ENCODE data around the gene MIGA2. TPM values are rescaled to one million over a fixed set of nuclear protein-coding genes. Genes with fewer than 3 reads are reported as not detected.
A peak's percentile ranks its signal among the peaks of the same experiment; 100 is the strongest.
"Not testable (repeated sequence)": the region's sequence is repeated elsewhere in the genome, so short reads cannot be mapped to it uniquely, and the experiment has no call there.

Gene MIGA2
- polyA plus RNA-seq, 2 of the 4 experiments (the other 2 are of a cell fraction), result 6.4 to 16.1 TPM

- under 1% methylated on average over 24 of the region's 37 CpGs for WGBS (ENCODE audit: missing lambda C conversion rate)
- DNase-seq (ENCODE audit: low read depth in 1 of 2, low spot score in 1 of 2), result peak; percentile 36
Observed at GRCh38 chr9:129111528-129112151, 75.2 kb downstream of the MIGA2 start.

DNA sequence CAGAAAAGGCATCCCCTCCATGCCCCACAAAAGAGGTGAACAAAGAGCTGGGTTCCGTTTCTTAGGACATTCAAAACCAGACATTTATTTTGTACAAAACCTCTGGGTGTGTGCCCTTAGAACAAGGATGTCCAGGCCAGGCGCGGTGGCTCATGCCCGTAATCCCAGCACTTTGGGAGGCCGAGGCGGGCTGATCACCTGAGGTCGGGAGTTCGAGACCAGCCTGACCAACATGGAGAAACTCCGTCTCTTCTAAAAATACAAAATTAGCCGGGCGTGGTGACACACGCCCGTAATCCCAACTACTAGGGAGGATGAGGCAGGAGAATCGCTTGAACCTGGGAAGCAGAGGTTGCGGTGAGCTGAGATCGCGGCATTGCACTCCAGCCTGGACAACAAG, 76.1 kb downstream of the MIGA2 start:
- CTCF ChIA-PET, result interaction anchor here (0.8 to 3.3 kb wide), 12 partner anchors 9 to 678 kb away, joined by 3 to 22 read pairs (median 5); partner anchors contain the start of gene ASB6
- H3K4me2 ChIP-seq, result peak overlapping the region; percentile 96
- not testable (repeated sequence) for FAIRE-seq

More at GRCh38 chr9:129111528-129112151, 75.2 kb downstream of the MIGA2 start:
- FAIRE-seq (no peak), ATAC-seq (peak; percentile 32 to 37)
- peak overlapping the region; percentile 61 for H3K4me3 ChIP-seq
- peak overlapping the region; percentile 96 for H3K4me2 ChIP-seq
- CTCF ChIA-PET, result interaction anchor here (0.8 to 2.8 kb wide), 8 partner anchors 8 to 530 kb away, joined by 3 to 12 read pairs (median 4); partner anchors contain the start of genes ASB6 and NTMT1
- no peaks in the 10 kb centered on the region for H3K9me3 ChIP-seq
- H3K4me1 ChIP-seq, result peaks cover 32% of the 10 kb centered on the region
- TF ChIP-seq, protein P1, sequence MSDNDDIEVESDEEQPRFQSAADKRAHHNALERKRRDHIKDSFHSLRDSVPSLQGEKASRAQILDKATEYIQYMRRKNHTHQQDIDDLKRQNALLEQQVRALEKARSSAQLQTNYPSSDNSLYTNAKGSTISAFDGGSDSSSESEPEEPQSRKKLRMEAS (IDR thresholded peaks at IDR 0.05), result no peak
- TF ChIP-seq FOSL2 (IDR thresholded peaks at IDR 0.05) (no peak), FOSL2 (CRISPR knock-in tag; IDR thresholded peaks at IDR 0.05) (no peak), BHLHE40 (IDR thresholded peaks at IDR 0.05; ENCODE audit: low read depth, low read length) (no peak)
- TF ChIP-seq, protein P2, sequence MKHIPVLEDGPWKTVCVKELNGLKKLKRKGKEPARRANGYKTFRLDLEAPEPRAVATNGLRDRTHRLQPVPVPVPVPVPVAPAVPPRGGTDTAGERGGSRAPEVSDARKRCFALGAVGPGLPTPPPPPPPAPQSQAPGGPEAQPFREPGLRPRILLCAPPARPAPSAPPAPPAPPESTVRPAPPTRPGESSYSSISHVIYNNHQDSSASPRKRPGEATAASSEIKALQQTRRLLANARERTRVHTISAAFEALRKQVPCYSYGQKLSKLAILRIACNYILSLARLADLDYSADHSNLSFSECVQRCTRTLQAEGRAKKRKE (CRISPR knock-in tag; IDR thresholded peaks at IDR 0.05; ENCODE audit: low read depth), result no peak
- peak overlapping the region; percentile 92 to 97 for H3K27ac ChIP-seq
- POLR2A ChIA-PET, result interaction anchor here (0.8 to 2.4 kb wide), 3 partner anchors 17 to 31 kb away, joined by 3 to 7 read pairs (median 3); partner anchors contain the start of gene DOLPP1

DNA sequence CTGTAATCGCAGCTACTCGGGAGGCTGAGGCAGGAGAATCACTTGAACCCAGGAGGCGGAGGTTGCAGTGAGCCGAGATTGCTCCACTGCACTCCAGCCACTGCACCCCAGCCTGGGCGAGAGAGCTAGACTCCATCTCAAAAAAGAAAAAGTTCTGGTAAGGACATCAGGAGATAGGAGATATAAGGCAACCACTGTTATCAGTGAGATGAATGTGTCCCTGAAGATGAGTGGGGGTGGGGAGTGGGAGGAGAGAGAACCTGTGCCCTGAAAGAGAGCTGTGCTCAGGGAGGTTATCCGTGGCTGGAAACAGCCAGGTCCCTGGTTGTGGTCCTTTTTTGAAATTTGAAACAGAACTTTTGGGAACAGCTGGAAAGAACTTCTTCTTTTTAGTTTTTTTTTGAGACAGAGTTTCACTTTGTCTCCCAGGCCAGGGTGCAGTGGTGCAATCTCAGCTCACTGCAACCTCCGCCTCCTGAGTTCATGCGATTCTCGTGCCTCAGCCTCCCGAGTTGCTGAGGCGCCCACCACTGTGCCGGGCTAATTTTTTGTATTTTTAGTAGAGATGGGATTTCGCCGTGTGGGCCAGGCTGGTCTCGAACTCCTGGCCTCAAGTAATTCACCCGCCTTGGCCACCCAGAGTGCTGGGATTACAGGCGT, 77.3 kb downstream of the MIGA2 start:
- Histone ChIP-seq H3K4me2 (no peak overlapping the region), H3K9me3 (no peaks in the 10 kb centered on the region), H3K27ac (no peak overlapping the region), H3K4me3 (no peak overlapping the region), H3K4me1 (peaks cover 38% of the 10 kb centered on the region)
- CTCF ChIA-PET, result interaction anchor here (0.6 to 3.3 kb wide), 8 partner anchors 8 to 510 kb away, joined by 3 to 22 read pairs (median 6); partner anchors contain the start of gene SH3GLB2
- DNase-seq (ENCODE audit: low read depth in 1 of 2, low spot score in 1 of 2) (no peak), ATAC-seq (no peak), FAIRE-seq (no peak)
- POLR2A ChIA-PET, result interaction anchor here (0.5 kb wide), 1 partner anchor 496 kb away, joined by 6 read pairs; no protein-coding TSS in a partner anchor
- TF ChIP-seq, protein P3, sequence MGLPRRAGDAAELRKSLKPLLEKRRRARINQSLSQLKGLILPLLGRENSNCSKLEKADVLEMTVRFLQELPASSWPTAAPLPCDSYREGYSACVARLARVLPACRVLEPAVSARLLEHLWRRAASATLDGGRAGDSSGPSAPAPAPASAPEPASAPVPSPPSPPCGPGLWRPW (IDR thresholded peaks at IDR 0.05), result no peak
- no peak for TF ChIP-seq HOXB5 (CRISPR knock-in tag; IDR thresholded peaks at IDR 0.05)
- WGBS (ENCODE audit: missing lambda C conversion rate), result 94% methylated on average over 17 of the region's 17 CpGs

More for the DNA sequence above, 76.1 kb downstream of the MIGA2 start:
- POLR2A ChIA-PET; H3K9me3 ChIP-seq; DNase-seq (ENCODE audit: low read depth in 1 of 2, low spot score in 1 of 2); ATAC-seq: not testable (repeated sequence)
- Histone ChIP-seq H3K4me1 (peaks cover 32% of the 10 kb centered on the region), H3K27ac (peak overlapping the region; percentile 92 to 97; a peak in 4 of 6 replicates), H3K4me3 (peak overlapping the region; percentile 61)
- WGBS (ENCODE audit: missing lambda C conversion rate), result 93% methylated on average over 17 of the region's 17 CpGs

DNA sequence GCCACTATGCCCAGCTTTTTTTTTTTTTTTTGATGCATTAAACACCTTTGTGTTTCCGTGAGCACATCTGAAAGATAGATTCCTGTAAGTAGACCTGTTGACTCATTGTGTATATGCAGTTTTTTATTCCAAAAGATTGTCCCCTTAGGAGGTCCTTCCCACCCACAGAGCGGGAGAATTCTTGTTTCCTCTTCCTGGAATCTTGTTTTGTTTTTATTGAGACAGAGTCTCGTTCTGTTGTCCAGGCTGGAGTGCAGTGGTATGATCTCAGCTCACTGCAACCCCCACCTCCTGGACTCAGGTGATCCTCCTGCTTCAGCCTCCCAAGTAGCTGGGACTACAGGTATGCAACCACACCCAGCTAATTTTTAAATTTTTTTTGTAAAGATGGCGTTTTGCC, 82.4 kb downstream of the MIGA2 start:
- no peak overlapping the region for H3K4me3 ChIP-seq
- 63% methylated on average over 4 of the region's 4 CpGs for WGBS (ENCODE audit: missing lambda C conversion rate)
- ATAC-seq (no peak), FAIRE-seq (no peak), DNase-seq (ENCODE audit: low read depth in 1 of 2, low spot score in 1 of 2) (peak in 1 of 2 experiments; percentile 25)
- TF ChIP-seq, protein P4, sequence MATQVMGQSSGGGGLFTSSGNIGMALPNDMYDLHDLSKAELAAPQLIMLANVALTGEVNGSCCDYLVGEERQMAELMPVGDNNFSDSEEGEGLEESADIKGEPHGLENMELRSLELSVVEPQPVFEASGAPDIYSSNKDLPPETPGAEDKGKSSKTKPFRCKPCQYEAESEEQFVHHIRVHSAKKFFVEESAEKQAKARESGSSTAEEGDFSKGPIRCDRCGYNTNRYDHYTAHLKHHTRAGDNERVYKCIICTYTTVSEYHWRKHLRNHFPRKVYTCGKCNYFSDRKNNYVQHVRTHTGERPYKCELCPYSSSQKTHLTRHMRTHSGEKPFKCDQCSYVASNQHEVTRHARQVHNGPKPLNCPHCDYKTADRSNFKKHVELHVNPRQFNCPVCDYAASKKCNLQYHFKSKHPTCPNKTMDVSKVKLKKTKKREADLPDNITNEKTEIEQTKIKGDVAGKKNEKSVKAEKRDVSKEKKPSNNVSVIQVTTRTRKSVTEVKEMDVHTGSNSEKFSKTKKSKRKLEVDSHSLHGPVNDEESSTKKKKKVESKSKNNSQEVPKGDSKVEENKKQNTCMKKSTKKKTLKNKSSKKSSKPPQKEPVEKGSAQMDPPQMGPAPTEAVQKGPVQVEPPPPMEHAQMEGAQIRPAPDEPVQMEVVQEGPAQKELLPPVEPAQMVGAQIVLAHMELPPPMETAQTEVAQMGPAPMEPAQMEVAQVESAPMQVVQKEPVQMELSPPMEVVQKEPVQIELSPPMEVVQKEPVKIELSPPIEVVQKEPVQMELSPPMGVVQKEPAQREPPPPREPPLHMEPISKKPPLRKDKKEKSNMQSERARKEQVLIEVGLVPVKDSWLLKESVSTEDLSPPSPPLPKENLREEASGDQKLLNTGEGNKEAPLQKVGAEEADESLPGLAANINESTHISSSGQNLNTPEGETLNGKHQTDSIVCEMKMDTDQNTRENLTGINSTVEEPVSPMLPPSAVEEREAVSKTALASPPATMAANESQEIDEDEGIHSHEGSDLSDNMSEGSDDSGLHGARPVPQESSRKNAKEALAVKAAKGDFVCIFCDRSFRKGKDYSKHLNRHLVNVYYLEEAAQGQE (IDR thresholded peaks at IDR 0.05), result no peak
- TF ChIP-seq CBX8 (IDR thresholded peaks at IDR 0.05), result no peak
- TF ChIP-seq BHLHE40 (IDR thresholded peaks at IDR 0.05; ENCODE audit: low read depth, low read length), result no peak
- TF ChIP-seq FOXS1 (CRISPR knock-in tag; IDR thresholded peaks at IDR 0.05), result no peak
- no peak for TF ChIP-seq NR3C1 (IDR thresholded peaks at IDR 0.05)
- TF ChIP-seq RCOR1 (IDR thresholded peaks at IDR 0.05; ENCODE audit: low read depth, low read length), result no peak
- TF ChIP-seq JUNB (IDR thresholded peaks at IDR 0.05), result no peak
- TF ChIP-seq TFCP2L1 (CRISPR knock-in tag; IDR thresholded peaks at IDR 0.05), result no peak
- TF ChIP-seq ZC3H11A (IDR thresholded peaks at IDR 0.05), result no peak
- no peak for TF ChIP-seq ZSCAN20 (CRISPR knock-in tag; IDR thresholded peaks at IDR 0.05)
- TF ChIP-seq HDAC2 (IDR thresholded peaks at IDR 0.05), result no peak
- no peak for TF ChIP-seq GATA3 (IDR thresholded peaks at IDR 0.05; ENCODE audit: borderline replicate concordance)
- TF ChIP-seq FOSL2 (IDR thresholded peaks at IDR 0.05), result no peak
- no peak for TF ChIP-seq FOSL2 (CRISPR knock-in tag; IDR thresholded peaks at IDR 0.05)
- TF ChIP-seq CEBPB (IDR thresholded peaks at IDR 0.05), result no peak
- no peak for TF ChIP-seq BCL3 (IDR thresholded peaks at IDR 0.05)
- peaks cover 19% of the 10 kb centered on the region for H3K4me1 ChIP-seq
- H3K27ac ChIP-seq, result peak overlapping the region in 1 of 2 experiments; percentile 10; a peak in 1 of 6 replicates
- no peaks in the 10 kb centered on the region for H3K9me3 ChIP-seq
- CTCF ChIA-PET, result interaction anchor here (0.7 to 7.0 kb wide), 6 partner anchors 12 to 1028 kb away, joined by 3 to 68 read pairs (median 4); no protein-coding TSS in a partner anchor
- H3K4me2 ChIP-seq, result no peak overlapping the region
- POLR2A ChIA-PET, result interaction anchor here (0.6 kb wide), 1 partner anchor 16 kb away, joined by 3 read pairs; no protein-coding TSS in a partner anchor

All from A549 (cell line).